GM12873 (cell line): ENCODE data around the gene GRID2.

Source experiments
- CTCF ChIP-seq: IDR thresholded peaks from 2 replicates; pipeline ENCODE4 v1.5.1; 2012; ENCODE audit warnings: low read depth, mild to moderate bottlenecking, moderate library complexity, low read length, control low read depth; ENCODE audit not compliant: insufficient read depth; ENCODE audit errors: missing control alignments

Gene GRID2

DNA sequence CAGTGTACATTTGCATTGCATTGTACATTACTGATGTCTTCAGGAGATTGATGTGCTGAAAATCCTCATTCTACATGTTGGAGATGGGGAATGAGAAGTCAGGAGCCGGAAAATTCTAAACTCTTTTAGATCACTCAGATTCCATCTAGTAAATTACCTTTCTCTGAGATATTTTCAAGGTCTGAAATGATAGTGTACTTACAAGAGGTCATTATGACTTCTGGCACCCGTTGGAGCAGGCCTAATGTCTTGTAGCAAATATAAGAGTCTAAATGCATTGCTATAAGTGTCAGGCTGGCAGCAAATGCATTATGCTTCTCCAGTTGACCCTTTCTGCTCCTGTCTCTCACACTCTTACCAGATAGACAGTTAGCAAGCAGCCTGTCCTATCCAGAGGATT, 692.8 kb downstream of the GRID2 start:
- TF ChIP-seq CTCF, result no peak

DNA sequence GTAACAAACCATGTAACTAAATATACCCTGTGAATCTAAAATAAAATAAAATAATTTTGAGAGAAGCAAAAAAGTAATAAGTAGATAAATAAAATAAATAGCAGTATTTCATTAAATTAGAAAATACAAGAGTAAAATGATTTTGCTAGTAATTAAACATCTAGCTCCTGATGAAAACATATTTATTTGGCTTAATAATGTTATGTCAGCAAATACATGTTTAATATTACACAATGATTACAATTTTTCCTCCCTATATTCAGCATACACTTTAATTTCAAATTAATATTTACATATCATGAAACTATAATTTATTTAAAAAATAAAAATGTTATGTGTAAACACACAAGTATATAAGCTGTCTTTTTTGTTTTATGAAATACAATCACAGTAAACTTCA, 697.1 kb downstream of the GRID2 start:
- no peak for TF ChIP-seq CTCF

DNA sequence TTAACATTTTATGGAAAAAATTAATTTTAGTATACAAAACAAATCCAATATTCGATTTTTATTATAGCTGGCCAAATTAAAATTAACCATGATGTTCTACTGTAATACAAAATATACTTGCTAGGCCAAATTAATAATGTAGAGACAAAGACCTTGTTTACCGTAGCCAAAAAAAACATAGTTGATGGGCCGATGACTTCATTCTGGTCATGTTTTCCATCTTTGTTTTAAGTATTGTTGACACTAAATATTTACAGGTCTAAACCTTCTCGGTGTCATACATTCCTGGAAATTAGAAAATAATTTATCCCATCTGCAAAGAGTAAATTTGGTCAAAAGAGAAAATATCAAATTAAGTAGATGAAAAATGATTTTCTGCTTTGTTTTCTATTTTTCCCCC, 698.5 kb downstream of the GRID2 start:
- no peak for TF ChIP-seq CTCF

- no peak for TF ChIP-seq CTCF
These were observed 712.6 kb downstream of the GRID2 start for GRCh38 chr4:93016350-93016749.

DNA sequence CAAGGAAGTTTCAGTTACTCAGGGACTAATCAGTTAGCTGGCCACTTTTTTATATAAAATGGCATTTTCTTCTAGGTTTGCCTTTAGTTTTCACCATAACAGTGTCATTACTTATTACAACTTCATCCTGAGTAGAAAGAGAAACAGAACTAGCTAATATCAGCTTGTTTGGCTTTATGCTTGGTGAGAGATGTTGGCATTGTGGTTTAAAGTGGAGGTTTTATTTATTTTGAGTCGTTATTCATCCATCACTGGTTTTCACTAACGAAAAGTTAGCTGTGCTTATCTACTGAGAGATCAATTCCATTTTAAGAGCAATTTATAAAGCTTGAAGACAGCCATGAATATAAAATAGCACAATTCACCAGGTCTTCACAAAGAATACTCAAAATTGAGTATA, 714.5 kb downstream of the GRID2 start:
- no peak for TF ChIP-seq CTCF

DNA sequence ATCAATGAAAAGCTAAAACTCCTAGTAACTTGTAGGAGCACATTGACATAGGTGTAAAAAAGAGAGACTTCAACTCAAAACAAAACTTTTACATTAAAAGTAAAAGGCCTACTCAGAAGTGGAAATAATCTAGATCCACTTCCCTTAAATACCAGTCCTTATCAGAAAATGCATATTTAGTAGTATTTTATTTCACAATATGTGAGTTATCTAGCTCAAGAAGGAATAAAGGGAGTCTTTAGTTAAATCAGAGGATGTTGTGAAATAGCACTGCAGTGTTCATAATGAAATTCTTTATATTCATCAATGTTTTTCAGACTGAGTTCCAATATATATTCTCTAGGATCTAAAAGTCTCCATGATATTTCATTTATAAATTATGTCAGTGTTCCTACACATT, 715.0 kb downstream of the GRID2 start:
- TF ChIP-seq CTCF, result no peak

DNA sequence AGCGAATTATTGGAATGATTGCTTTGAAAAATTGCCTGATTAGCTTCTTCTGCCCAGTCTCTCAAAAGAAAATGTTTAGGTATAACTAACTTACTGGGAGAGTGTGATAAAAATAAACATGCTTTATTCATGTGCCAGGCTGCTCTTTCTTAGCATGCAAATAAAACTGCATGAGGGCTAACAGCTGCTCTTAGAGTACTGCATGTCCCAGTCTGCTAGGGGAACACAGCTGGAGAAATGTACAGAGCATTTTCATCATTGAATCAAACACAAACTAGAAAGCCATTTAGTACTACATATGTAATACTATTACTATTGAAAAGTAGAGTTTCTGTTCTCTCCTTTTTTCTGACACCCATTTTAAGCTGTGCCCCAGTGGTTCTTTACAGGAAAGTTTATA, 726.0 kb downstream of the GRID2 start:
- TF ChIP-seq CTCF, result no peak

DNA sequence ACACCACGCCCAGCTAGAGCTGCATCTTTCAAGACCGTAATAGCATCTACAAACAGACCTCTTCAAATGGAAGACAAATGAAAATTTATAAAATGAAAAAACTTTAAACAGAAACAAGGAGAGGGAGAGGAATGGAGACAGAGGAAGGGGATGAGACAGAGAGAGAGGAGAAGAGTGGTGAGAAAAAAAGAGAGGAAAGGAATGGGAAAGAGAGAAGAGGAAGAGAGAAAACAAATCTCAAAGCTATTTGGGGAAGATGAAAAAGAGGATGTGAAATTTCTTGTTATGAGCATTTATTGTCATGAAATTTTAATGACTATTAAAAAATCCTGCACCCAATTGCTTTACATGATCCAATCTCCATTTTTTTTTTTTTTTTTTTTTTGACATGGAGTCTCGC, 726.9 kb downstream of the GRID2 start:
- TF ChIP-seq CTCF, result no peak
